GM23338 (cell line): ENCODE measurements around the gene PSORS1C2. TPM values are rescaled to one million over a fixed set of nuclear protein-coding genes. Genes with fewer than 3 reads are reported as not detected.

Source experiments
- ATAC-seq: fragments of 200-7000 bp; cut with Tn5 transposase; 3 replicates; pipeline ENCODE4 v1.9.1; 2020
- DNase-seq: peaks from one replicate; pipeline ENCODE4 v3.0.0-alpha.2; 2015; ENCODE audit warnings: low spot score
- H2AFZ ChIP-seq: fragments of 200-600 bp; sonication (generic); 2 replicates; pipeline ENCODE4 v1.8.0; 2016; ENCODE audit warnings: antibody characterized with exemption, mild to moderate bottlenecking, moderate library complexity
- H3F3A ChIP-seq: fragments of 200-600 bp; sonication (generic); replicated peaks from 2 replicates; pipeline ENCODE4 v1.8.0; 2017; ENCODE audit warnings: antibody characterized with exemption, mixed run types, low read depth
- H3K27ac ChIP-seq: fragments of 200-600 bp; sonication (generic); 2 replicates; pipeline ENCODE4 v1.6.1; 2016; ENCODE audit warnings: low read depth
- H3K27me3 ChIP-seq: fragments of 200-600 bp; sonication (generic); 2 replicates; pipeline ENCODE4 v1.8.0; 2016; ENCODE audit warnings: mild to moderate bottlenecking, mixed run types, moderate library complexity; ENCODE audit not compliant: insufficient read depth
- H3K36me3 ChIP-seq: fragments of 200-600 bp; sonication (generic); 2 replicates; pipeline ENCODE4 v1.8.0; 2016; ENCODE audit warnings: mild to moderate bottlenecking; ENCODE audit not compliant: insufficient read depth
- H3K4me1 ChIP-seq: fragments of 200-600 bp; sonication (generic); 2 replicates; pipeline ENCODE4 v1.8.0; 2016; ENCODE audit warnings: mild to moderate bottlenecking, moderate library complexity; ENCODE audit not compliant: insufficient read depth
- H3K4me2 ChIP-seq: fragments of 200-600 bp; sonication (generic); 2 replicates; pipeline ENCODE4 v1.7.1; 2017; ENCODE audit warnings: mixed run types
- H3K4me3 ChIP-seq: fragments of 200-600 bp; sonication (generic); 2 replicates; pipeline ENCODE4 v1.6.1; 2016; ENCODE audit warnings: mixed run types
- H3K79me2 ChIP-seq: fragments of 200-600 bp; sonication (generic); replicated peaks from 2 replicates; pipeline ENCODE4 v1.8.0; 2017; ENCODE audit warnings: mild to moderate bottlenecking; ENCODE audit not compliant: insufficient read depth
- H3K9me2 ChIP-seq: fragments of 200-600 bp; sonication (generic); 2 replicates; pipeline ENCODE4 v1.8.0; 2017; ENCODE audit not compliant: insufficient read depth
- H4K20me1 ChIP-seq: fragments of 200-600 bp; sonication (generic); replicated peaks from 2 replicates; pipeline ENCODE4 v1.8.0; 2017; ENCODE audit warnings: mild to moderate bottlenecking; ENCODE audit not compliant: insufficient read depth
- H3K27ac Mint-ChIP-seq: 2 replicates; pipeline ENCODE4 v1.8.0; 2020; ENCODE audit warnings: inconsistent platforms, mild to moderate bottlenecking, moderate library complexity, mixed read lengths
- H3K27me3 Mint-ChIP-seq: 3 replicates; pipeline ENCODE4 v1.8.0; 2022; ENCODE audit warnings: low read depth, mild to moderate bottlenecking, moderate library complexity, mixed read lengths, inconsistent platforms; ENCODE audit not compliant: insufficient read depth, poor library complexity
- H3K36me3 Mint-ChIP-seq: 3 replicates; pipeline ENCODE4 v1.8.0; 2021; ENCODE audit warnings: low read depth, mild to moderate bottlenecking, inconsistent platforms, moderate library complexity, mixed read lengths
- H3K4me1 Mint-ChIP-seq: 3 replicates; pipeline ENCODE4 v1.8.0; 2020; ENCODE audit warnings: mild to moderate bottlenecking, inconsistent platforms, mixed read lengths
- H3K4me3 Mint-ChIP-seq: 3 replicates; pipeline ENCODE4 v1.8.0; 2021; ENCODE audit warnings: moderate library complexity, mild to moderate bottlenecking, inconsistent platforms, mixed read lengths
- H3K9me3 Mint-ChIP-seq: 3 replicates; pipeline ENCODE4 v1.8.0; 2020; ENCODE audit warnings: moderate library complexity, mild to moderate bottlenecking, inconsistent platforms, mixed read lengths
- CREB1 ChIP-seq: fragments of 250-450 bp; sonication (Bioruptor Pico); IDR thresholded peaks from 2 replicates; pipeline ENCODE4 v1.5.0; 2020; ENCODE audit warnings: low read depth, mild to moderate bottlenecking, moderate library complexity
- CTCF ChIP-seq, 2 experiments: fragments of 200-600 bp in 1 of 2; sonication (generic) in 1 of 2; conservative IDR thresholded peaks; 2 replicates each; pipeline versions ENCODE4 v1.5.1 to v1.6.1; 2016 to 2017; ENCODE audit warnings: antibody characterized with exemption in 2 of 2, low read depth in 2 of 2, mild to moderate bottlenecking in 2 of 2, moderate library complexity in 1 of 2
- ETS1 ChIP-seq: IDR thresholded peaks from 2 replicates; pipeline ENCODE4 v1.6.1; 2016; ENCODE audit warnings: antibody characterized with exemption
- EZH2 ChIP-seq: fragments of 200-600 bp; sonication (generic); IDR thresholded peaks from one replicate; pipeline ENCODE4 v1.8.0; 2017; ENCODE audit warnings: antibody characterized with exemption, mild to moderate bottlenecking, low read depth; ENCODE audit not compliant: unreplicated experiment
- EZH2phosphoT487 ChIP-seq: fragments of 200-600 bp; sonication (generic); IDR thresholded peaks from one replicate; pipeline ENCODE4 v1.8.1; 2018; ENCODE audit warnings: antibody characterized with exemption; ENCODE audit not compliant: unreplicated experiment
- JUNB ChIP-seq: IDR thresholded peaks from one replicate; pipeline ENCODE4 v1.6.1; 2016; ENCODE audit warnings: antibody characterized with exemption; ENCODE audit not compliant: unreplicated experiment
- NANOG ChIP-seq: IDR thresholded peaks from 2 replicates; pipeline ENCODE4 v1.6.1; 2016; ENCODE audit warnings: antibody characterized with exemption, borderline replicate concordance
- POLR2AphosphoS5 ChIP-seq: IDR thresholded peaks from 2 replicates; pipeline ENCODE4 v1.6.1; 2016; ENCODE audit warnings: antibody characterized with exemption, low read depth
- REST ChIP-seq: IDR thresholded peaks from one replicate; pipeline ENCODE4 v1.6.1; 2018; ENCODE audit warnings: antibody characterized with exemption; ENCODE audit not compliant: unreplicated experiment
- STAT1 ChIP-seq: IDR thresholded peaks from one replicate; pipeline ENCODE4 v1.6.1; 2016; ENCODE audit warnings: antibody characterized with exemption; ENCODE audit not compliant: unreplicated experiment
- ZNF114 ChIP-seq: fragments of 250-450 bp; sonication (Bioruptor Pico); IDR thresholded peaks from 2 replicates; pipeline ENCODE4 v1.5.0; 2020; ENCODE audit warnings: mild to moderate bottlenecking, moderate library complexity
- ZNF331 ChIP-seq: fragments of 250-450 bp; sonication (Bioruptor Pico); IDR thresholded peaks from 2 replicates; pipeline ENCODE4 v1.5.0; 2020; ENCODE audit warnings: low read depth, mild to moderate bottlenecking, moderate library complexity
- ZNF462 ChIP-seq: fragments of 250-450 bp; sonication (Bioruptor Pico); IDR thresholded peaks from 2 replicates; pipeline ENCODE4 v1.5.0; 2020; ENCODE audit warnings: mild to moderate bottlenecking, moderate library complexity
- long read RNA-seq: library from polyadenylated mRNA; unstranded; transcript quantifications from one replicate; pipeline ENCODE4 v2.0.0, GENCODE V29; 2020; ENCODE audit not compliant: unreplicated experiment
- polyA plus RNA-seq: library from polyadenylated mRNA; unstranded; fragments of >200 nt; fragmentation: Nextera tagmentation; extraction: Ambion mirVana; gene quantifications from 2 replicates; pipeline ENCODE4 v1.2.1, GENCODE V29; 2016
- total RNA-seq: library from RNA; depleted of rRNA; stranded (reverse); fragments of >200 nt; shearing (Covaris generic); gene quantifications from 2 replicates; pipeline ENCODE4 v1.2.3, GENCODE V29; 2014; rRNA removed

PSORS1C2 gene
- total RNA-seq (not detected in 2 replicates), polyA plus RNA-seq (0.47 and 1.3 TPM in 2 replicates)
- long read RNA-seq, partial matches to known transcripts: 0 of 2 reads
- long read RNA-seq, other reads (novel, unspliced or antisense): 1 of 2 reads

- peak within 1 kb of the TSS; percentile 50; the same call in 1 of the 2 replicates for H3K27ac Mint-ChIP-seq
- H3K27ac ChIP-seq: no peak within 1 kb of the TSS; the same call in 1 of the 2 replicates
- DNase-seq (no peak), ATAC-seq (no peak)
- H2AFZ ChIP-seq: no peak within 1 kb of the TSS
- no peaks in the 10 kb centered on the region for H3F3A ChIP-seq
- H3K36me3 Mint-ChIP-seq: peaks cover 14% of the 10 kb centered on the region
- 0 out of 2 replicates have a peak, but pooled peaks cover 3% of the 10 kb centered on the region for H3K9me2 ChIP-seq
- peaks cover 7% of the 10 kb centered on the region; the same call in 1 of the 2 replicates for H3K36me3 ChIP-seq
- no peaks in the 10 kb centered on the region for H4K20me1 ChIP-seq
- peaks cover 44% of the 10 kb centered on the region for H3K4me1 Mint-ChIP-seq
- H3K4me3 ChIP-seq: peak within 1 kb of the TSS; percentile 32; the same call in 1 of the 2 replicates
- peaks cover 7% of the 10 kb centered on the region; the same call in 1 of the 2 replicates for H3K4me1 ChIP-seq
- H3K4me3 Mint-ChIP-seq: peak within 1 kb of the TSS; percentile 40; the same call in 1 of the 3 replicates
- no peaks in the 10 kb centered on the region for H3K27me3 ChIP-seq
- H3K27me3 Mint-ChIP-seq: peaks cover 14% of the 10 kb centered on the region
- TF ChIP-seq EZH2phosphoT487 (no peak), ZNF462 (CRISPR knock-in tag) (no peak), CTCF (conservative IDR thresholded peaks at IDR 0.05; ENCODE audit: low read depth in 2 of 2) (no peak), ZNF331 (CRISPR knock-in tag) (no peak), EZH2 (no peak), NANOG (no peak), ZNF114 (CRISPR knock-in tag) (no peak), POLR2AphosphoS5 (no peak), STAT1 (no peak), JUNB (no peak), CREB1 (CRISPR knock-in tag) (no peak), ETS1 (no peak), REST (no peak)
- no peaks in the 10 kb centered on the region for H3K79me2 ChIP-seq
- H3K9me3 Mint-ChIP-seq: peaks cover 8% of the 10 kb centered on the region; the same call in 2 of the 3 replicates
- H3K4me2 ChIP-seq: peak within 1 kb of the TSS; percentile 40; the same call in 1 of the 2 replicates
Measured at GRCh38 chr6:31138982-31139381, at the start of gene PSORS1C2. PSORS1C2 (minus strand) TSS chr6:31139066; CDS start chr6:31139026, 40 bp downstream.
